Lower leg skin (tissue), 4 donors: ENCODE results near the gene TUG1. TPM values are rescaled to one million over a fixed set of nuclear protein-coding genes. Genes with fewer than 3 reads are reported as not detected.

ENCODE experiments used
- DNase-seq, 2 donors: peaks; one replicate each; pipeline ENCODE4 v3.0.0-alpha.2; 2019; ENCODE audit warnings: low spot score in 2 of 2
- H3K4me3 ChIP-seq: fragments of 200-600 bp; sonication (generic); 2 replicates; pipeline ENCODE4 v1.5.1; 2017; ENCODE audit warnings: mild to moderate bottlenecking, low read depth; ENCODE audit not compliant: poor library complexity, severe bottlenecking
- CTCF ChIP-seq, 3 donors: fragments of 450-650 bp; IDR thresholded peaks; one replicate each; pipeline ENCODE4 v1.5.1; 2016; ENCODE audit warnings: antibody characterized with exemption in 3 of 3, mild to moderate bottlenecking in 3 of 3, moderate library complexity in 2 of 3
- POLR2A ChIP-seq, 2 donors: fragments of 450-650 bp; IDR thresholded peaks; one replicate each; pipeline ENCODE4 v1.6.1; 2016 to 2017; ENCODE audit warnings: antibody characterized with exemption in 2 of 2, mild to moderate bottlenecking in 1 of 2, moderate library complexity in 1 of 2
- WGBS, 2 donors: methylation state at CpG; one replicate each; pipeline ENCODE4 v1.1.5; 2018; 5-methylcytosine and 5-hydroxymethylcytosine counted together
- intact Hi-C: fragments of 100-400 bp; cut with DNase I; formaldehyde crosslinking; loops from one replicate; pipeline ENCODE4 v1.15.0; 2023; ENCODE audit warnings: low total_unique reads
- total RNA-seq, 4 donors: library from RNA; depleted of rRNA; stranded (reverse); fragments of >200 nt; gene quantifications; one replicate each; pipeline ENCODE4 v1.1.0, GENCODE V29; 2016

The TUG1 gene
- total RNA-seq, 4 donors from 2014 or later, result 43.8 to 63.0 (median 50.9) TPM

GRCh38 chr22:30947173-30947815 is 21.8 kb upstream of the TUG1 start:
- intact Hi-C loops, result loop anchor here (5.0 kb wide), 1 partner anchor 140 kb away; no protein-coding TSS in a partner anchor
- H3K4me3 ChIP-seq, result no peak overlapping the region
- WGBS, 2 donors, result 18 to 22% methylated on average over 5 of the region's 5 CpGs
- no peak for TF ChIP-seq POLR2A (IDR thresholded peaks at IDR 0.05)
- no peak for TF ChIP-seq CTCF (IDR thresholded peaks at IDR 0.05)
- DNase-seq, result peak in 1 of 2 donors; percentile 49

DNA sequence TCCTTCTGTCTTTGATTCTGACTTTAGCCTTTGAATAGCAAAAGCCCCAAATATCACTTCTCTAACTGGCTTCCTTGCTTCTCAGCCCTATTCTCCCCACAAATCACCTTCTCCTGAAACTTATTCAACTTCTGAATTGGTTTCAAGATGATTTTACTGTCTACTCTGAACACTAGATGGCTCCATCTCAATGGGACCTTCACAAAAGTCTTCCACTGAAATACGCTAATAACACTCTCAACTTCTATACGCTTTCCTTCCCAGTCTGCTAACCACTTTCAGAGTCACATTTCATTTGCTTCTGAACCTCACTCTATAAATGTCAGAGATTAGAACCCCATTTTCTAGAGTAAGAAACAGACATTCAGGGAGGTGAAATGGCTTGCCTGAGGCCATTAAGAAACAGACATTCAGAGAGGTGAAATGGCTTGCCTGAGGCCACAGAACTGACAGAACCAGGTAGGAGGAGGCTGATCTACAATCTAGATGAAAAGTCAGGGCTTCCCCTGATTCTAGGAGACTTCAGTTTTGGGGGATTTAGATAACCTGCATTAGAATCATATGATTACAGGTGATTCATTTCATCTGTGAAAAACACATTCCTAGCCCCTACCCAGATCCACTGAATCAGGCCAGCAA is 21.1 kb upstream of the TUG1 start:
- DNase-seq, result no peak
- WGBS, 2 donors, result 9 to 10% methylated on average over 2 of the region's 2 CpGs
- no peak overlapping the region for H3K4me3 ChIP-seq
- intact Hi-C loops, result loop anchor here (5.0 kb wide), 1 partner anchor 139 kb away; no protein-coding TSS in a partner anchor
- TF ChIP-seq POLR2A (IDR thresholded peaks at IDR 0.05), result no peak
- TF ChIP-seq CTCF (IDR thresholded peaks at IDR 0.05), result no peak

- no peak overlapping the region for H3K4me3 ChIP-seq
- intact Hi-C loops, result loop anchor here (5.0 kb wide), 1 partner anchor 138 kb away; no protein-coding TSS in a partner anchor
- 51 to 57% methylated on average over 3 of the region's 3 CpGs for WGBS, 2 donors
- TF ChIP-seq POLR2A (IDR thresholded peaks at IDR 0.05), result no peak
- no peak for TF ChIP-seq CTCF (IDR thresholded peaks at IDR 0.05)
- no peak for DNase-seq
These were observed 20.1 kb upstream of the TUG1 start for GRCh38 chr22:30948930-30949342.

GRCh38 chr22:30949934-30950660 is 19.0 kb upstream of the TUG1 start:
- H3K4me3 ChIP-seq, result no peak overlapping the region
- intact Hi-C loops, result loop anchor here (5.0 kb wide), 1 partner anchor 137 kb away; no protein-coding TSS in a partner anchor
- no peak for DNase-seq
- no peak for TF ChIP-seq CTCF (IDR thresholded peaks at IDR 0.05)
- no peak for TF ChIP-seq POLR2A (IDR thresholded peaks at IDR 0.05)
- 58 to 63% methylated on average over 7 of the region's 7 CpGs for WGBS, 2 donors

DNA sequence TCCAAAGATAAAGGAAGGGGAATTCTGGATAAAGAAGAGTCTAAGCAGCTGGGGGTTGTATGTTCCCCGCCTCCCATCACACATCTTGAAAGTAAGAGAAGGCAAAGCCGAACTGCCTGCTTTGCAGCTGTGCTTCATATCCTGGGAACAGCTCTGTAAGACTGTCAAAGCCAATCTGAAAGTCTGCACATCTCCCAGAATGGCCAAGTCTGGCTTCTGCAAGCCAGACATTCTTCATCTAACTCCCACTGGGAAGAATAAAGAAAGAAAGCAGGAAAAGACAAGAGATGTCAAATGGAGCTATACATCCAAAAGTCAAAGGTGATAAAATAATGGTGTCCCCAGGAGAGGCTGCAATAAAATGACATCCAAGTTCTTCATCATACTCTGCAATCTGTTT is 15.9 kb upstream of the TUG1 start:
- DNase-seq, result no peak
- TF ChIP-seq POLR2A (IDR thresholded peaks at IDR 0.05), result no peak
- TF ChIP-seq CTCF (IDR thresholded peaks at IDR 0.05), result no peak
- 95 to 98% methylated on average over 2 of the region's 2 CpGs for WGBS, 2 donors
- no peak overlapping the region for H3K4me3 ChIP-seq
- intact Hi-C loops, result no loop called here
